Measurements from ENCODE around the gene ARIH1. TPM values are rescaled to one million over a fixed set of nuclear protein-coding genes. Genes with fewer than 3 reads are reported as not detected.

The ARIH1 gene
- total RNA-seq, 1 experiment from 2014 or later = 192 TPM

DNA sequence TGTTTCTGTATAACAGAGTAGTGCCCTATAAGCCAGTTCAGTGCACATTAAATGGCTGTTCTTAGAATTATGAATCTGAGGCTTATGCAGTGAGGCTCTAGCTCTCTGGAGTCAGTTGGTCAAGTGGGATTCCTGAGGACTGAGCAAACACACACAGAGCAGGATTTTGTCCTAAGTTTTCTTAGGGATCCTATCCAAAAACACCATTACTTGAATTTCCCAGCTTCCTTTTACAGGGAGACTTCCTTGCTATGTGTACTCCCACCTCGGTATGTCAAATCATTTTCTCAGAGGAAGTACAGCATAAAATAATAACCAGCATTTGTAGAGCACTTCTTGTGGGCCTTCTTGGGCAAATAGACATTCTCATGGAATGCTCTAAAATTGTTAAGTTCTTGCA lies 117.2 kb downstream of the ARIH1 start:
- no peak for DNase-seq (ENCODE audit: low read depth, low spot score)
- intact Hi-C loops (cut with micrococcal nuclease; ENCODE audit: unreplicated experiment) (no loop called here), in situ Hi-C loops (cut with HindIII; ENCODE audit: low pct_unique_long_range_greater_than_20kb, low sequenced_read_pairs) (no loop called here)
- ATAC-seq = no peak
- ChIA-PET POLR2A (interaction anchor here (0.5 kb wide), 1 partner anchor 192 kb away, joined by 3 read pairs; no protein-coding TSS in a partner anchor), CTCF (interaction anchor here (1.4 kb wide), 1 partner anchor 9 kb away, joined by 4 read pairs; no protein-coding TSS in a partner anchor)
- no peaks in the 10 kb centered on the region for H3K27me3 ChIP-seq (ENCODE audit: control insufficient read depth, insufficient read depth, low read length)
- TF ChIP-seq SIN3A (IDR thresholded peaks at IDR 0.05; ENCODE audit: borderline replicate concordance, insufficient read depth, low read depth, low read length) = no peak
- TF ChIP-seq, protein P1, sequence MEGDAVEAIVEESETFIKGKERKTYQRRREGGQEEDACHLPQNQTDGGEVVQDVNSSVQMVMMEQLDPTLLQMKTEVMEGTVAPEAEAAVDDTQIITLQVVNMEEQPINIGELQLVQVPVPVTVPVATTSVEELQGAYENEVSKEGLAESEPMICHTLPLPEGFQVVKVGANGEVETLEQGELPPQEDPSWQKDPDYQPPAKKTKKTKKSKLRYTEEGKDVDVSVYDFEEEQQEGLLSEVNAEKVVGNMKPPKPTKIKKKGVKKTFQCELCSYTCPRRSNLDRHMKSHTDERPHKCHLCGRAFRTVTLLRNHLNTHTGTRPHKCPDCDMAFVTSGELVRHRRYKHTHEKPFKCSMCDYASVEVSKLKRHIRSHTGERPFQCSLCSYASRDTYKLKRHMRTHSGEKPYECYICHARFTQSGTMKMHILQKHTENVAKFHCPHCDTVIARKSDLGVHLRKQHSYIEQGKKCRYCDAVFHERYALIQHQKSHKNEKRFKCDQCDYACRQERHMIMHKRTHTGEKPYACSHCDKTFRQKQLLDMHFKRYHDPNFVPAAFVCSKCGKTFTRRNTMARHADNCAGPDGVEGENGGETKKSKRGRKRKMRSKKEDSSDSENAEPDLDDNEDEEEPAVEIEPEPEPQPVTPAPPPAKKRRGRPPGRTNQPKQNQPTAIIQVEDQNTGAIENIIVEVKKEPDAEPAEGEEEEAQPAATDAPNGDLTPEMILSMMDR (IDR thresholded peaks at IDR 0.05) = no peak
- no peak overlapping the region for H3K4me3 ChIP-seq (ENCODE audit: low read depth in 2 of 2, low read length in 2 of 2)
- no peaks in the 10 kb centered on the region for H3K9me3 ChIP-seq (ENCODE audit: control insufficient read depth, insufficient read depth, low read depth, low read length)
- H3K27ac ChIP-seq (ENCODE audit: low read length) = no peak overlapping the region
- H3K36me3 ChIP-seq (ENCODE audit: control insufficient read depth, insufficient read depth, low read length) = no peaks in the 10 kb centered on the region
- BruUV-seq (replicated peaks) = no TSS peak
- H3K4me1 ChIP-seq (ENCODE audit: control insufficient read depth, insufficient read depth, low read length) = no peaks in the 10 kb centered on the region

DNA sequence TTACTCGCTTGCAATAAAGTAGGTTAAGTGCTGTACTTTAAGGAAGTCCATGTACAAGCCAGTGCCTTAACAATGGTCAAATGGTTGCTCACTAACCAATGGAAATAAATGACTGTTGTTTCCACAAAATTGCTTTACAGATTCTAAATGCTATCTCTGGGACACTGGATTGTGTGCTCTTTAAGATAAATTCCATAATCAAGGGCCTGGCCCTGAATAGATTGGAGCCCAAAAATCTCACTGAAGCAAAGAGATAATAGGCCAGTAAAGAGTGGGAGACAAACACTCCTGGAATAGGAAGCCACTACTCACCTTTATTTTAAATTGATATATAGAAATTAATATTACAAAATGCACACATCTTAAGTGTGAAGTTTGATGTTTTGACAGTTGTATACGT lies 118.0 kb downstream of the ARIH1 start:
- ATAC-seq (no peak), DNase-seq (ENCODE audit: low read depth, low spot score) (no peak)
- no peak overlapping the region for H3K4me3 ChIP-seq (ENCODE audit: low read depth in 2 of 2, low read length in 2 of 2)
- H3K9me3 ChIP-seq (ENCODE audit: control insufficient read depth, insufficient read depth, low read depth, low read length) = no peaks in the 10 kb centered on the region
- H3K36me3 ChIP-seq (ENCODE audit: control insufficient read depth, insufficient read depth, low read length) = no peaks in the 10 kb centered on the region
- no peaks in the 10 kb centered on the region for H3K4me1 ChIP-seq (ENCODE audit: control insufficient read depth, insufficient read depth, low read length)
- intact Hi-C loops (cut with micrococcal nuclease; ENCODE audit: unreplicated experiment) (no loop called here), in situ Hi-C loops (cut with HindIII; ENCODE audit: low pct_unique_long_range_greater_than_20kb, low sequenced_read_pairs) (no loop called here)
- TF ChIP-seq POLR2AphosphoS5 (IDR thresholded peaks at IDR 0.05; ENCODE audit: low read depth, low read length) = no peak
- TF ChIP-seq SIN3A (IDR thresholded peaks at IDR 0.05; ENCODE audit: borderline replicate concordance, insufficient read depth, low read depth, low read length) = no peak
- TF ChIP-seq, protein P1 (IDR thresholded peaks at IDR 0.05) = no peak
- TF ChIP-seq TCF7L2 (IDR thresholded peaks at IDR 0.05; ENCODE audit: low read depth, low read length) = no peak
- TF ChIP-seq, protein P2, sequence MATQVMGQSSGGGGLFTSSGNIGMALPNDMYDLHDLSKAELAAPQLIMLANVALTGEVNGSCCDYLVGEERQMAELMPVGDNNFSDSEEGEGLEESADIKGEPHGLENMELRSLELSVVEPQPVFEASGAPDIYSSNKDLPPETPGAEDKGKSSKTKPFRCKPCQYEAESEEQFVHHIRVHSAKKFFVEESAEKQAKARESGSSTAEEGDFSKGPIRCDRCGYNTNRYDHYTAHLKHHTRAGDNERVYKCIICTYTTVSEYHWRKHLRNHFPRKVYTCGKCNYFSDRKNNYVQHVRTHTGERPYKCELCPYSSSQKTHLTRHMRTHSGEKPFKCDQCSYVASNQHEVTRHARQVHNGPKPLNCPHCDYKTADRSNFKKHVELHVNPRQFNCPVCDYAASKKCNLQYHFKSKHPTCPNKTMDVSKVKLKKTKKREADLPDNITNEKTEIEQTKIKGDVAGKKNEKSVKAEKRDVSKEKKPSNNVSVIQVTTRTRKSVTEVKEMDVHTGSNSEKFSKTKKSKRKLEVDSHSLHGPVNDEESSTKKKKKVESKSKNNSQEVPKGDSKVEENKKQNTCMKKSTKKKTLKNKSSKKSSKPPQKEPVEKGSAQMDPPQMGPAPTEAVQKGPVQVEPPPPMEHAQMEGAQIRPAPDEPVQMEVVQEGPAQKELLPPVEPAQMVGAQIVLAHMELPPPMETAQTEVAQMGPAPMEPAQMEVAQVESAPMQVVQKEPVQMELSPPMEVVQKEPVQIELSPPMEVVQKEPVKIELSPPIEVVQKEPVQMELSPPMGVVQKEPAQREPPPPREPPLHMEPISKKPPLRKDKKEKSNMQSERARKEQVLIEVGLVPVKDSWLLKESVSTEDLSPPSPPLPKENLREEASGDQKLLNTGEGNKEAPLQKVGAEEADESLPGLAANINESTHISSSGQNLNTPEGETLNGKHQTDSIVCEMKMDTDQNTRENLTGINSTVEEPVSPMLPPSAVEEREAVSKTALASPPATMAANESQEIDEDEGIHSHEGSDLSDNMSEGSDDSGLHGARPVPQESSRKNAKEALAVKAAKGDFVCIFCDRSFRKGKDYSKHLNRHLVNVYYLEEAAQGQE (IDR thresholded peaks at IDR 0.05; ENCODE audit: insufficient read depth in 1 of 2, low read depth in 2 of 2, low read length in 1 of 2) = no peak
- BruUV-seq (replicated peaks) = no TSS peak
- CTCF ChIA-PET = no interaction called here
- H3K27ac ChIP-seq (ENCODE audit: low read length) = no peak overlapping the region
- H3K27me3 ChIP-seq (ENCODE audit: control insufficient read depth, insufficient read depth, low read length) = no peaks in the 10 kb centered on the region
- POLR2A ChIA-PET = no interaction called here

Measured in Panc1 (cell line).